SIG-M5 treated with dmso at 0.1 percent for 504 hours (cell line): ENCODE measurements around the gene DGKD.

ENCODE experiments used
- DNase-seq: peaks from one replicate; lab custom pipeline; 2025; ENCODE audit not compliant: unreplicated experiment; lab: John Stamatoyannopoulos, UW

Gene DGKD

GRCh38 chr2:233426619-233427342, 72.5 kb downstream of the DGKD start:
- peak; percentile 42 for DNase-seq

GRCh38 chr2:233428008-233428407, 73.7 kb downstream of the DGKD start:
- DNase-seq = no peak

DNA sequence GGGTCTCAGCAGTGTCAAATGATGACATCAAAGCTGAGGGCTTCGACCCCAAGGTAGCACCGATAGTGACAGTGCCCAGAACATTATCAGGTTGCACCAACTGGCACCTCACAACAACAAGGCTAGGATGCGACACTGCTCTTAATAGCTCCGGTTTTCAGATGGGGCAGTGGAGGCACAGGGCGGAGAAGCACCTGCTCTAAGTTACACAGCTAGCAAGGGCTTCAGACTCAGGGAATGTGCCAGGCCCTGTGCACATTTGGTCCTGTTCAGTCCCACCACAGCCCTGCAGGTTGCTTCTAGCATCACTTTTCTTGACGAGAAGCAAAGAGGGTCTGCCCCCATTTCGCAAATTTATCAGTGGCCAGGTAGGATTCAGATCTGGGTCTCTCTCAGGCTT, 74.1 kb downstream of the DGKD start:
- DNase-seq = no peak

- DNase-seq = no peak
Observed at GRCh38 chr2:233429175-233429897, 75.0 kb downstream of the DGKD start.

DNA sequence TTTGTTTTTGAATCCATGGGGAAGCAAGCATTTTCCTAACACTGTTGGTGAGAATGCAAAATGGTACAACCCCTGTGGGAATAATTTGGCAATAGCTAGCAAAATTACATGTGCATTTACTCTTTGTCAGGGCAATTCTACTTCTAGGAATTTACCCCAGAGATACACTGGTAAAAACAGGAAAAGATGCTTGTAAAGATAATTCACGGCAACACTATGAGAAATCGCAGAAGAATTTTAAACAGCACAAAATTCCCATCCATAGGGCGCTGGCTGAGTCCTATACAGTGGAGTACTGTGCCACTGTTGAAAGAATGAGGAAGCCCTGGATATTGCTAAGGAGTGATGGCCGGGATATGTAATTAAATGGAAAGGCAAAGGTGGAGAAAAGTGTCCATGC, 75.8 kb downstream of the DGKD start:
- DNase-seq = no peak

DNA sequence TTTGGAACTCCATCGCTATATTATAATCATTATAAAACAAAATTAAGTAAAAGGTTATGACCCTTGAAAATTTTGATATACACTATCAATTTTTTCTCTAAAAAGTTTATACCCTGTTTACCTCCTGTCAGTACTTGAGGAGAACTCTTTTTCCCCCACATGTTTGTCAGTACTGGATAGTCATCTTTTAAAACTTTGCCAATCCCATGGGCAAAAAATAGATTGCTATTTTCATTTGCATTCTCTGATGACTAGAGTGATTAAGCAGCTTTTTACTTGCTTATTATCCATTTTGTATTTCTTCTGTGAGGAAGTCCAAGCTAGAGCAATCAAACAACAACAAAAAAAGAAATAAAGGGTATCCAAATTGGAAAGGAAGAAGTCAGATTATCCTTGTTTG, 76.4 kb downstream of the DGKD start:
- DNase-seq = no peak

GRCh38 chr2:233433029-233433428, 78.7 kb downstream of the DGKD start:
- DNase-seq = no peak

DNA sequence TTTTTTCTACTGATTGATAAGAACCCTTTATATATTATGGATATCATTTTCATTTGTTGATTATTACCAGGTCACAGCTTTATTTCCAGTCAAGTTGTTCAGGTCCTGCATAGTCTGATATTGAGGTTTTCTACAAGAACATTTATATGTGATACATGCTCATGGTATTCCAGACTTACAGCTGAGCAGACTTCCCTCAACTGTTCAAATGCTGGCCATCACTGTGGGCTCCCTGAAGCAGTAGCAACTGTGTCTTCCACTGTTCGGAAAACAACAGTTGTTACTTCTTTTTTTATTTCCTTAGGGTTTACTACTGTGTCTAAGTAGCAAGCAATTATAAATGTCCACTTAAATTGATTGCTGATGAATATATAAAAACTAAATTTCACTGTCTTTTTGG, 79.5 kb downstream of the DGKD start:
- DNase-seq = no peak

- peak; percentile 54 for DNase-seq
Observed at GRCh38 chr2:233434666-233435330, 80.5 kb downstream of the DGKD start.

- no peak for DNase-seq
Observed at GRCh38 chr2:233435436-233436190, 81.3 kb downstream of the DGKD start.

DNA sequence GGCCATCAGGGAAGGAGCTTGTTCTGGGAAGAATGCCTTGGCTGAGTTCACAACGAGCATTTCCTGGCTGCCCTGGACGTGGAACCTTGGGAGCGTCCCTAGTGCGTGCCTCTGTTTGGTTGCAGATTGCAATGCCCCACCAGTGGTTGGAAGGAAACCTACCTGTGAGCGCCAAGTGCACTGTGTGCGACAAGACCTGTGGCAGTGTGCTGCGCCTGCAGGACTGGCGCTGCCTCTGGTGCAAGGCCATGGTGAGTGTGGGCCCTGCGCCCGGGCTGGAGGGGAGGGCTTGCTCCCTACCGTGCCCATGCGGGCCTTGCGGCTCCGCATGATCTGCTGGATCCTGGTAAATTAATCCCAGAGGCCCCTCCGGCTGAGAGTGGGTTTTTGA, 81.9 kb downstream of the DGKD start:
- no peak for DNase-seq

GRCh38 chr2:233436691-233437438, 82.6 kb downstream of the DGKD start:
- no peak for DNase-seq

DNA sequence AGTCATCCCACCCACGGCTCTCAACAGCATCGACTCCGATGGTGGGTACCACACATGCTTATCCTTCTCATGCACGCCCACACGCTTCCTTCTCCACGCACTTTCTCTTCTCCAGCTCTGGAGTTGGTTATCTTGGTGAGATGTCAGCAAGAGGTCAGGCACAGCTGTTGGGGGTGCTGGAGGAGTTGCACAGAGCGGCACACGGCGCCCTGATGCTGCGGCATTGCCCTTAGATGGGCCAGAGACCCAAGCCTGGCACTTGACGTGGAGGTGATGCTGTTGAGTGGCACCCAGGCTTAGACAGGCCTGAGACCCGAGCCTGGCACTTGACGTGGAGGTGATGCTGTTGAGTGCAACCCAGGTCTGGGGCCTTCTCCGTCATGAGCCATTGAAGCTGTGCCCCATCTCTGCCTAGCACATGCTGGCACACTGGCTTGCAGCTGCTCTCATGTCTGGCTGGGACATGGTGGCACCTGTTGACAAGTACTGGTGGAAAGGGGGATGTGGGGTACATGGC, 83.2 kb downstream of the DGKD start:
- no peak for DNase-seq

- no peak for DNase-seq
Observed at GRCh38 chr2:233438573-233439147, 84.4 kb downstream of the DGKD start.

GRCh38 chr2:233439191-233439590, 84.9 kb downstream of the DGKD start:
- no peak for DNase-seq

DNA sequence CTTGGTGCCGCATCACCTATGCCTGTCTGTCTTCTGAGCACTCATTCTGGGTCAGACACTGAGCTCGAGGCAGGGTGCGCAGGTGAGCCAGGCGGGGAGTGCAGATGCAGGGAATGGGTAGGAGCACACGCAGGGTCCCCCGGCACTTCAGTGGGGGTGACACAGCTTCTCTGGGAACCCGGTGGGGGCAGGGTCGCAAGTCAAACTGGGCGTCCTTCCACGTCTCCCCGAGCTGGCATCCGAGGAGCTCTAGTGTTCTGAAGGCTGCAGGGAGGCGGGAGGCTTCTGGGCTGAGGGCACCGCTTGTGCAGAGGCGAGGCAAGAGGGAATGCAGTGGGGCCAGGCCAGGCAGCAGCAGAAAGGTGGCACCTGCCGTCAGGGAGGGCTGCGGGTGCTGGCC, 86.0 kb downstream of the DGKD start:
- no peak for DNase-seq

GRCh38 chr2:233440714-233441113, 86.4 kb downstream of the DGKD start:
- no peak for DNase-seq

DNA sequence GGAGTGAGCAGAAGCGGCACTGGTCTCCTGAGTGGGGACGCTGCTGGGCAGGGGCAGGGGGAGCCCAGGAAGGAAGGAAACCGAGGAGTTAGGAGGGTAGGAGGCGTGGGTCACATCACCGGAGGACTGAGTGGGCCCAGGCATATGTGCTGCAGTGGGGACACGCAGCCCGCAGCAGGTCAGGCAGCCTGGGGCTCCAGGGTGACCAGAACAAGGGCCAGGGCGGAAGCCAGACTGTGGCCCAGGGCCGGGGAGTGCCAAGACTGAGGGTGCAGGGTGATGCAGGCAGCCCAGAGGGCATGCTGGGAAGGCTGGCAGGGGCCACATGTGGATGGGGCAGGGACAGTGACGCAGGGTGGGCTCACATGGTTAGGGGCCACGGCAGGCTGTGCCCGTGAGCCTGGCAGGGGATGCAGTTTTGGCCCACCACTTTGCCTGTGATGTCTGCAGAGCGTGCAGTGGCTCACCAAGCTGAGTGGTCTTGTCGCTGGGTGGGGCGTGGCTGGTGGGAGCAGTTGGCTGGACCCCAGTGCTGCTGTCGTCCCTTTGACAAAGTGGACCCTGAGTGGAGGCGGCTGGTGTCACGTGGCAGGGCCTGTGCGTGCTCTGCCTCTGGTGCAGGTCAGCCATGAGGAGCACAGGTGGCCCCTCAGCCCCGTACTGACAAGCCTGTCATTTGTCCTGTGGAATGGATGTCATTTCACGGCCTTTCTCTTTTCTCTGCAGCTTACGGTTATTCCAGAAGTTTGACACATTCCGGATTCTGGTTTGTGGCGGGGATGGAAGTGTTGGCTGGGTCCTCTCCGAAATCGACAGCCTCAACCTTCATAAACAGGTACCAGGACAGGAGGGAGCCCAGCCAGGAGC, 87.1 kb downstream of the DGKD start:
- DNase-seq = no peak

- no peak for DNase-seq
Observed at GRCh38 chr2:233442028-233442310, 87.7 kb downstream of the DGKD start.
